ENCODE results near the gene EMILIN3.

GRCh38 chr20:41339957-41340326 lies 26.7 kb downstream of the EMILIN3 start:
- TF ChIP-seq, protein P1, sequence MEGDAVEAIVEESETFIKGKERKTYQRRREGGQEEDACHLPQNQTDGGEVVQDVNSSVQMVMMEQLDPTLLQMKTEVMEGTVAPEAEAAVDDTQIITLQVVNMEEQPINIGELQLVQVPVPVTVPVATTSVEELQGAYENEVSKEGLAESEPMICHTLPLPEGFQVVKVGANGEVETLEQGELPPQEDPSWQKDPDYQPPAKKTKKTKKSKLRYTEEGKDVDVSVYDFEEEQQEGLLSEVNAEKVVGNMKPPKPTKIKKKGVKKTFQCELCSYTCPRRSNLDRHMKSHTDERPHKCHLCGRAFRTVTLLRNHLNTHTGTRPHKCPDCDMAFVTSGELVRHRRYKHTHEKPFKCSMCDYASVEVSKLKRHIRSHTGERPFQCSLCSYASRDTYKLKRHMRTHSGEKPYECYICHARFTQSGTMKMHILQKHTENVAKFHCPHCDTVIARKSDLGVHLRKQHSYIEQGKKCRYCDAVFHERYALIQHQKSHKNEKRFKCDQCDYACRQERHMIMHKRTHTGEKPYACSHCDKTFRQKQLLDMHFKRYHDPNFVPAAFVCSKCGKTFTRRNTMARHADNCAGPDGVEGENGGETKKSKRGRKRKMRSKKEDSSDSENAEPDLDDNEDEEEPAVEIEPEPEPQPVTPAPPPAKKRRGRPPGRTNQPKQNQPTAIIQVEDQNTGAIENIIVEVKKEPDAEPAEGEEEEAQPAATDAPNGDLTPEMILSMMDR (IDR thresholded peaks at IDR 0.05), result peak; percentile 96
- TF ChIP-seq, protein P2, sequence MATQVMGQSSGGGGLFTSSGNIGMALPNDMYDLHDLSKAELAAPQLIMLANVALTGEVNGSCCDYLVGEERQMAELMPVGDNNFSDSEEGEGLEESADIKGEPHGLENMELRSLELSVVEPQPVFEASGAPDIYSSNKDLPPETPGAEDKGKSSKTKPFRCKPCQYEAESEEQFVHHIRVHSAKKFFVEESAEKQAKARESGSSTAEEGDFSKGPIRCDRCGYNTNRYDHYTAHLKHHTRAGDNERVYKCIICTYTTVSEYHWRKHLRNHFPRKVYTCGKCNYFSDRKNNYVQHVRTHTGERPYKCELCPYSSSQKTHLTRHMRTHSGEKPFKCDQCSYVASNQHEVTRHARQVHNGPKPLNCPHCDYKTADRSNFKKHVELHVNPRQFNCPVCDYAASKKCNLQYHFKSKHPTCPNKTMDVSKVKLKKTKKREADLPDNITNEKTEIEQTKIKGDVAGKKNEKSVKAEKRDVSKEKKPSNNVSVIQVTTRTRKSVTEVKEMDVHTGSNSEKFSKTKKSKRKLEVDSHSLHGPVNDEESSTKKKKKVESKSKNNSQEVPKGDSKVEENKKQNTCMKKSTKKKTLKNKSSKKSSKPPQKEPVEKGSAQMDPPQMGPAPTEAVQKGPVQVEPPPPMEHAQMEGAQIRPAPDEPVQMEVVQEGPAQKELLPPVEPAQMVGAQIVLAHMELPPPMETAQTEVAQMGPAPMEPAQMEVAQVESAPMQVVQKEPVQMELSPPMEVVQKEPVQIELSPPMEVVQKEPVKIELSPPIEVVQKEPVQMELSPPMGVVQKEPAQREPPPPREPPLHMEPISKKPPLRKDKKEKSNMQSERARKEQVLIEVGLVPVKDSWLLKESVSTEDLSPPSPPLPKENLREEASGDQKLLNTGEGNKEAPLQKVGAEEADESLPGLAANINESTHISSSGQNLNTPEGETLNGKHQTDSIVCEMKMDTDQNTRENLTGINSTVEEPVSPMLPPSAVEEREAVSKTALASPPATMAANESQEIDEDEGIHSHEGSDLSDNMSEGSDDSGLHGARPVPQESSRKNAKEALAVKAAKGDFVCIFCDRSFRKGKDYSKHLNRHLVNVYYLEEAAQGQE (IDR thresholded peaks at IDR 0.05; ENCODE audit: low read depth, low read length), result no peak
- no peak for TF ChIP-seq JUND (IDR thresholded peaks at IDR 0.05)
- TF ChIP-seq TCF12 (IDR thresholded peaks at IDR 0.05), result no peak
